Peyer's patch (tissue), 4 donors: ENCODE data around the gene MBD1.

Experiments used
- CTCF ChIP-seq, 6 experiments: fragments of 450-650 bp in 4 of 6; fragments of 200-600 bp in 2 of 6; sonication (generic) in 1 of 6; IDR thresholded peaks; one replicate each; pipeline ENCODE4 v1.5.1; 2017 to 2019; ENCODE audit warnings: antibody characterized with exemption in 6 of 6, mild to moderate bottlenecking in 3 of 6, moderate library complexity in 1 of 6
- POLR2A ChIP-seq, 2 donors: fragments of 450-650 bp; IDR thresholded peaks; one replicate each; pipeline ENCODE4 v1.5.1; 2017; ENCODE audit warnings: antibody characterized with exemption in 2 of 2, mild to moderate bottlenecking in 2 of 2, moderate library complexity in 2 of 2

DNA sequence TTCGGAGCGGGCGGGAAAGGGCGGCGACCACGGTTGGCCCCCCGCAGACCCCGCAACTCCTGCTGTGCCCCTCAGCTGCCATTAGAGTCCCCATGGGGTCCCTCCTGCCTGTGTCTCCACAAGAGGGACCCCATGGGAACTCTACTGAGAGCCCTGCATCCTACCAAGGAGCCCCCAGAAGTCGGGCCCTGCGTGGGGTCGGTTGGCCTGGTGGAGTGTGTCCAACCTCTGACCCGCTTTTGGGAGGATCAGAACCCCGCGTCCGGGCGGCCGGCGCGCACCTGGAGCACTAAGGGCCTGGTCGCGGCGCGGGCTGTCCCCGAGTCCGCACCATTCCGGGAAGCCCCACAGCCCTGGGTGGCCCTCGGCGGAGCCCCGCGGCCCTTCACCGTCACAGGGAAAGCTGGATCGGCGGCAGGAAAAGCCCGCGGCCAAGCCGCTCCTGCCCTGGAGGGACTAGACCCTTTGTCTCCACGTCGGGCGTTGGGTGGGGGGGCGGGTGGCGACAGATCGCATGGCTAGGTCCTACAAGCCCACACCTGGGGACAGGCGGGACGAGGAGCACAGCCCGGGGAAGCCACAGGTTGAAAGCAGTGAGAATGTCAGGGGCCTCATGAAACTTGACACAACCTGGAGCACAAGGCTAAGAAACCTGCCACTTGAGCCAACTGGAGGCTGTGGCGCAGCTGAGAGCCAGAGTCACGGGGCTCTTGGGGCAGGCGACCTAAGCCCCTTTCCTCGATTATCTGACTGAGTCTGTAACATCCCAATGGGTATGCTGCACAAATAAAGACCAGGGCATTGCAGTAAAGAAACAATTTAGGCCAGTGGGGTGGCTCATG lies 17.3 kb upstream of the MBD1 start:
- no peak for TF ChIP-seq CTCF (IDR thresholded peaks at IDR 0.05)
- no peak for TF ChIP-seq POLR2A (IDR thresholded peaks at IDR 0.05)
